Skeletal muscle tissue (tissue), 4 donors: ENCODE results near the gene CEP128. TPM values are rescaled to one million over a fixed set of nuclear protein-coding genes. Genes with fewer than 3 reads are reported as not detected.

ENCODE experiments used
- H3K27ac ChIP-seq: one replicate; pipeline ENCODE4 v1.7.0; 2013; ENCODE audit warnings: mild to moderate bottlenecking, low read depth, low read length, inconsistent platforms
- H3K27me3 ChIP-seq, 3 donors: one replicate each; pipeline ENCODE4 v1.7.0; 2013; ENCODE audit warnings: low read length in 3 of 3; ENCODE audit not compliant: control insufficient read depth in 3 of 3, insufficient read depth in 3 of 3
- H3K36me3 ChIP-seq, 3 donors: one replicate each; pipeline ENCODE4 v1.7.0; 2013; ENCODE audit warnings: low read length in 3 of 3; ENCODE audit not compliant: control insufficient read depth in 3 of 3, insufficient read depth in 3 of 3
- H3K4me1 ChIP-seq, 3 donors: one replicate each; pipeline ENCODE4 v1.7.0; 2013; ENCODE audit warnings: low read length in 3 of 3, mild to moderate bottlenecking in 3 of 3; ENCODE audit not compliant: control insufficient read depth in 3 of 3, insufficient read depth in 3 of 3
- H3K4me3 ChIP-seq, 3 donors: one replicate each; pipeline ENCODE4 v1.7.0; 2013; ENCODE audit warnings: low read length in 3 of 3
- H3K9ac ChIP-seq, 3 donors: one replicate each; pipeline ENCODE4 v1.7.0; 2013; ENCODE audit warnings: low read length in 3 of 3, mild to moderate bottlenecking in 3 of 3, moderate library complexity in 2 of 3, low read depth in 1 of 3
- H3K9me3 ChIP-seq, 3 donors: one replicate each; pipeline ENCODE4 v1.7.0; 2013; ENCODE audit warnings: low read length in 3 of 3; ENCODE audit not compliant: control insufficient read depth in 3 of 3
- total RNA-seq: library from RNA; depleted of rRNA; stranded (reverse); fragments of >200 nt; gene quantifications from one replicate; pipeline ENCODE4 v1.2.3, GENCODE V29; 2014
- donor health status: Osteomylitis.

CEP128 gene
- total RNA-seq, 1 donor from 2014 or later: 6.8 TPM

GRCh38 chr14:80933686-80934085 lies 7.9 kb downstream of the CEP128 start:
- Histone ChIP-seq H3K4me1 (no peaks in the 10 kb centered on the region), H3K9ac (no peak overlapping the region), H3K4me3 (no peak overlapping the region)

GRCh38 chr14:80933282-80933681 lies 8.3 kb downstream of the CEP128 start:
- no peak overlapping the region for H3K9ac ChIP-seq
- no peaks in the 10 kb centered on the region for H3K4me1 ChIP-seq
- H3K36me3 ChIP-seq: no peaks in the 10 kb centered on the region
- H3K4me3 ChIP-seq: no peak overlapping the region
- H3K9me3 ChIP-seq: no peaks in the 10 kb centered on the region
- no peaks in the 10 kb centered on the region for H3K27me3 ChIP-seq
- no peak overlapping the region for H3K27ac ChIP-seq

More at GRCh38 chr14:80933686-80934085, 7.9 kb downstream of the CEP128 start:
- H3K27me3 ChIP-seq: no peaks in the 10 kb centered on the region
- no peak overlapping the region for H3K27ac ChIP-seq
- no peaks in the 10 kb centered on the region for H3K9me3 ChIP-seq
- no peaks in the 10 kb centered on the region for H3K36me3 ChIP-seq

DNA sequence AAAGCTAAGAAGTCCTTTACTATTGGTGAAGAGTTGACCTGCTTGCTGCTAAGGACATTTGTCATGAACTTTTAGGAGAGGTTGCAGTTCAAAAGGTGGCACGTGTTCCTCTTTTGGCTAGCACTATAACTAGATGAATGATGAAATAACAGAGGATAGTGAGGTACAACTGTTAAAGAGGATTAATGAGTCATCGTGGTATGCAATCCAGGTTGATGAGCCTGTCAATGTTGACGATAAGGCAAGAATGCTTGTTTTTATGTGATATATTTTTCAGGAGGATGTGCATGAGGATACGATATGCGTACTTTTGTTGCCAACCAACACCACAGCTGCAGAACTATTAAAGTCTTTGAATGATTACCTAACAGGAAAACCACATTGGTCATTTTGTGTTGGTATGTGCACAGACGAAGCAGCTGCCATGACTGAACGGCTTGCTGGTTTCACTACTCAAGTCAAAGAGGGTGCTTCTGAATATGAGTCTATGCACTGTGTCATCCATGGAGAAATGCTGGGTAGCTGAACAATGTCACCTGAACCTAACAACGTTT lies 10.6 kb downstream of the CEP128 start:
- Histone ChIP-seq H3K9me3 (no peaks in the 10 kb centered on the region), H3K9ac (no peak overlapping the region), H3K4me3 (no peak overlapping the region), H3K27ac (no peak overlapping the region), H3K27me3 (no peaks in the 10 kb centered on the region), H3K36me3 (no peaks in the 10 kb centered on the region), H3K4me1 (peaks cover 0 to 13% (median 8%) of the 10 kb centered on the region in 3 donors)

DNA sequence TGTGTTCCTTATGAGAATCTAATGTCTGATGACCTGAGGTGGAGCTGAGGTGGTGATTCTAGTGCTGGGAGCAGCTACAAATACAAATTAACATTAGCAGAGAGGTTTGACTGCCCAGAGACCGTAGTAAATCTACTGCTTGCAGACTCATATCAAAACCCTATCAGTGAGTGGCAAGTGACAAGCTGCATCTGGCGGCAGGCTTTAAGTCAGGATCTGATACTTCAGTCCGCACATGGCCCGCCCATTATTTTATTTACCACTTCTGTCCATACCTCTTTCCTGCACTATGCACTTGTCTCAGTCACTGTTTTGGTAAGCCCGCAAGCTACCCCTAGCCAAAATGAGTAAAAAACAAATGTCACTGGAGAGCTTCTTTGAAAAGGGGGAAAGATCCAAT lies 11.4 kb downstream of the CEP128 start:
- H3K9ac ChIP-seq: no peak overlapping the region
- peaks cover 0 to 13% (median 8%) of the 10 kb centered on the region in 3 donors for H3K4me1 ChIP-seq
- H3K9me3 ChIP-seq: no peaks in the 10 kb centered on the region
- no peak overlapping the region for H3K4me3 ChIP-seq
- H3K27ac ChIP-seq: no peak overlapping the region
- no peaks in the 10 kb centered on the region for H3K36me3 ChIP-seq
- H3K27me3 ChIP-seq: no peaks in the 10 kb centered on the region

- no peaks in the 10 kb centered on the region for H3K36me3 ChIP-seq
- no peak overlapping the region for H3K9ac ChIP-seq
- H3K9me3 ChIP-seq: no peaks in the 10 kb centered on the region
- peaks cover 0 to 13% (median 8%) of the 10 kb centered on the region in 3 donors for H3K4me1 ChIP-seq
- H3K27me3 ChIP-seq: no peaks in the 10 kb centered on the region
- no peak overlapping the region for H3K4me3 ChIP-seq
- H3K27ac ChIP-seq: no peak overlapping the region
Measured at GRCh38 chr14:80927083-80927989, 14.2 kb downstream of the CEP128 start.

DNA sequence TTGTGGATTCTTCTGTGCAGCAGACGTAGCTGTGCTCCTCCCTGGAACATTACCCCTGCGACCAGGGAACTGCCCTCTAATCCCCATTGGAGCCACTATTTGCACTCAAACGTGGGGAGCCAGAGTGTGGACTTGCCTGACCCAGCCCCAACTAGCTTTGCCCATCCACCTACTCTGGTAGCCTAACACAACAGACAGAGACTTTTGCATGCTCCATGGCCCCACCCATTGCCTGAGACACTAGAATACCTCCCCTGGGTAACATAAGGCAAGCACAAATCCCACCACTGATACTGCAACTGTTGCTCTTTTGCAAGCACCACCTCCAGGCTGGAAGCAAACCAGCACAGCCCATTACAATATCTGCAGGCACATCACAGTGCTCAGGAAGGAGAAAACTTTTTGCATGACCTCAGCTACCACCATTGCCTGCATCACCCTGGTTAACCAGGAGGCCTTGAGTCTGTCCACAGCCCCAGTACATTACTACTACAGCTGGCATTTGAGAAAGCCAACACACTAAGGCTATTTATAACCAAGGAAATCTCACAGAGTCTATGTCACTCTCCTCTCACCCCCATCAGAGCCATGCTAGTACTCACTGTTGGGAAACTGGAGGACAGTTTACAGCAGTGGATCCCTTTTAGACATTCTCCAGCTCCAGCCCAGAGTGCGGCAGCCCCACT lies 15.0 kb downstream of the CEP128 start:
- H3K27me3 ChIP-seq: no peaks in the 10 kb centered on the region
- H3K9me3 ChIP-seq: no peaks in the 10 kb centered on the region
- no peaks in the 10 kb centered on the region for H3K36me3 ChIP-seq
- H3K4me1 ChIP-seq: peaks cover 0 to 13% (median 8%) of the 10 kb centered on the region in 3 donors
- H3K4me3 ChIP-seq: no peak overlapping the region
- no peak overlapping the region for H3K27ac ChIP-seq
- H3K9ac ChIP-seq: no peak overlapping the region

- no peak overlapping the region for H3K4me3 ChIP-seq
- H3K27me3 ChIP-seq: no peaks in the 10 kb centered on the region
- no peak overlapping the region for H3K27ac ChIP-seq
- H3K36me3 ChIP-seq: no peaks in the 10 kb centered on the region
- peaks cover 0 to 13% (median 8%) of the 10 kb centered on the region in 3 donors for H3K4me1 ChIP-seq
- H3K9me3 ChIP-seq: no peaks in the 10 kb centered on the region
- H3K9ac ChIP-seq: no peak overlapping the region
Measured at GRCh38 chr14:80924365-80925103, 17.0 kb downstream of the CEP128 start.

DNA sequence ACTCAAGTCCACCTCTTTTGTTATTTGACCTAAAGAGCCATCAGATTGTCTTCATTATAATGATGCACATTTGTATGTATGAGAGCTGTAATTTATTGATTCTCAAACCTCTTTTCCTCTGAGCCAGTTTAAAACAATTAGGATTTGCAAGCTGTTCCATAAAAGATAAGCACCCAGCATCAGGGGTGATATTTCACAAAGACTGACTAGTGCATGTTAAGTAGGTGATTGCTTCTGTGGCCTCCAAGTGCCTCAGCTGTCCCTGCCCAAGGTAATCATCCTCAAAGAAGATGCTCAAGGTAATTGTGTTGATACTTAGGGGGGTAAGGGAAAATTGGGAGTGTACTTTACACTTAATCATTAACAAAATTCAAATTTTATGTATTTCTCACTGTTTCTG lies 18.2 kb downstream of the CEP128 start:
- H3K27ac ChIP-seq: no peak overlapping the region

DNA sequence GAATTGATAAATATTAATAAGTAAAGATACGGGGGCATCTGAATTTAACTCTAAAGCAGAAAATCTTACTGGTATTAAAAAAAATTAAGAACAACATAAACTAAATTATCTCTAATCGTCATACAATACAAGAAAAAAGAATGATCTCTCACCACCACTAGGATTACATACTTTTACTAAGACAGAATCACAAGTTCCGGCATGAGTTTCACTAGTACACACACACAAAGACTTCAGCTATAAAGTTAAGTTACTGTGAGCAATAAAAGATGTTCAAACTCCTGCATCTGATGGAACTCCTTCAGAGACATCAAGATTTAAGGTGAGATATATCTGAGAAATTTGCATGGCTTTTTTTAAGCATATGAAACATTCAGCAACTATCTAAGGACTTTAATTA lies 21.9 kb downstream of the CEP128 start:
- H3K9me3 ChIP-seq: no peaks in the 10 kb centered on the region
- H3K4me1 ChIP-seq: no peaks in the 10 kb centered on the region
- no peak overlapping the region for H3K27ac ChIP-seq
- peaks cover 0 to 6% (median 4%) of the 10 kb centered on the region in 3 donors for H3K36me3 ChIP-seq
- no peaks in the 10 kb centered on the region for H3K27me3 ChIP-seq
- H3K9ac ChIP-seq: no peak overlapping the region
- no peak overlapping the region for H3K4me3 ChIP-seq

More for the DNA sequence above, 18.2 kb downstream of the CEP128 start:
- H3K4me1 ChIP-seq: peaks cover 0 to 13% (median 8%) of the 10 kb centered on the region in 3 donors
- no peaks in the 10 kb centered on the region for H3K27me3 ChIP-seq
- no peaks in the 10 kb centered on the region for H3K36me3 ChIP-seq
- H3K9me3 ChIP-seq: no peaks in the 10 kb centered on the region
- H3K4me3 ChIP-seq: no peak overlapping the region
- no peak overlapping the region for H3K9ac ChIP-seq
